ENCODE results near the gene MEPCE.

DNA sequence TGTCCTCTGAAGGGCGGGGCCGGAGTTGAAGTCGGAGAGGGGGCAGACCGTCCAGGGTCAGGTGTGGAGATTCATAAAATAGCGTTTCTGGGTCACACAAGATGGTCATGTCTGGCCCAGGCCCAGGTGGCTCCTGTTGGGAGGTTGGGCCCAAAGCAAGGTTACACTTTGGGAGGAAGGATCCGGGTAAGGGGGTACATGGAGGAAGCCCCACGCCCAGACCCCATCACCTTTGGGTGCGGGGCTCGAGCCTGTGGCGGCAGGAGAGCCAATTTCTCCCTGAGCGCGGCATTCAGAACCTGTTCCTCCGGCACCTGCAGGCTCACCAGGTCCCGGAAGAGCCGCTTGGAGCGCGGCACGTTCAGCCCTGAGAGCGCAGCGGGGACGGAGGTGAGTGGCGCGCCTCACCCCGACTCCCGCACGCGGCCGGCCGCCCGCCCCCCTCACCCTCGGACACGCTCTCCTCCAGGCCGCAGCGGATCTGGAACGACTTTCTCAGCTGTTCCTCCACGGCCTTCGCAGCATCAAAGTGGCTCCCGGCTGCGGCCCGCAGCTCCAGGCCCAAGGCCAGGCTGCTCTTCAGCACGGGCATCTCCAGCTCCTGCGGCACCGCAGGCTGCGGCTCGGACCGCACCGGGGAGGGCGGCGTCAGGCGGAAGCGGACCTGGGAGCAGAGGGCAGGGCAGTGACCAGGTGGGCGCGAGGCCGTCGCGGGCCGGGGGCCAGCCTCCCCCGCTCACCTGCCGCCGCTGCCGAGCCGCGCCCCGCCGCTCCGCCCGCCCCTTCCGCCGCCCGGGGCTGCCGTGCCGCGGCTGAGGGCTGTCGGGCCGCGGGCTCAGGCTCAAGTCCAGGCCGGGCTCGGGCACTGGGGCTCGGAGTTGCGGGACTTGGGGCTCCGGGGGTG lies 6.0 kb downstream of the MEPCE start:
- TF ChIP-seq POLR2A (IDR thresholded peaks at IDR 0.05; ENCODE audit: low read length) (no peak), GATA1 (IDR thresholded peaks at IDR 0.05; ENCODE audit: low read depth, low read length) (no peak)
